ENCODE measurements around the gene TSFM.

- TF ChIP-seq CTCF (IDR thresholded peaks at IDR 0.05; ENCODE audit: low read depth, low read length, missing input control) (no peak), JUND (IDR thresholded peaks at IDR 0.05) (no peak), MAX (IDR thresholded peaks at IDR 0.05) (no peak), SP1 (IDR thresholded peaks at IDR 0.05) (no peak), YY1 (IDR thresholded peaks at IDR 0.05) (no peak), TAF1 (conservative IDR thresholded peaks at IDR 0.05) (no peak), REST (IDR thresholded peaks at IDR 0.05) (no peak), GABPA (IDR thresholded peaks at IDR 0.05 in 1 of 2, conservative IDR thresholded peaks at IDR 0.05 in 1 of 2) (no peak), HNF4A (conservative IDR thresholded peaks at IDR 0.05) (no peak), RAD21 (IDR thresholded peaks at IDR 0.05) (no peak), ATF3 (IDR thresholded peaks at IDR 0.05) (no peak), EGR1 (IDR thresholded peaks at IDR 0.05; ENCODE audit: low read depth in 2 of 2) (no peak)
Observed at GRCh38 chr12:57755454-57756372, 26.9 kb upstream of the TSFM start.

Data from liver (tissue), 3 donors.